Common myeloid progenitor, CD34-positive (primary cell): Measurements from ENCODE around the gene TENT4B.

Experiments used
- CTCF ChIA-PET: fragments of 350-600 bp; sonication (Branson Sonifier 250); formaldehyde crosslinking; loops from one replicate; lab custom pipeline; 2021; ENCODE audit warnings: antibody characterized with exemption; lab: Charles Lee
- POLR2A ChIA-PET: fragments of 350-600 bp; sonication (Branson Sonifier 250); formaldehyde crosslinking; loops from one replicate; lab custom pipeline; 2021; ENCODE audit warnings: antibody characterized with exemption; lab: Charles Lee
- DNase-seq, 3 donors: peaks; one replicate each; pipeline versions ENCODE4 v3.0.0 to v3.0.0-alpha.2; 2013
- H3K27ac ChIP-seq, 2 experiments: 1 replicate in 1 of 2; 2 replicates in 1 of 2; pipeline ENCODE4 v1.7.0; 2013; ENCODE audit warnings: inconsistent platforms in 2 of 2, low read length in 2 of 2, mild to moderate bottlenecking in 2 of 2, low read depth in 1 of 2, moderate library complexity in 1 of 2; ENCODE audit not compliant: severe bottlenecking in 2 of 2, insufficient read depth in 1 of 2, poor library complexity in 1 of 2
- H3K27me3 ChIP-seq, 5 experiments: replicated peaks in 2 of 5; 1 replicate in 3 of 5; 2 replicates in 2 of 5; pipeline versions ENCODE4 v1.6.1 to v1.7.0; 2013; ENCODE audit warnings: low read length in 4 of 5, mild to moderate bottlenecking in 2 of 5, moderate library complexity in 2 of 5, inconsistent platforms in 1 of 5; ENCODE audit not compliant: insufficient read depth in 5 of 5, control insufficient read depth in 4 of 5
- H3K36me3 ChIP-seq, 4 experiments: 1 replicate in 2 of 4; 2 replicates in 2 of 4; pipeline versions ENCODE4 v1.6.1 to v1.7.0; 2013; ENCODE audit warnings: low read length in 3 of 4, control low read depth in 1 of 4, mild to moderate bottlenecking in 1 of 4; ENCODE audit not compliant: control insufficient read depth in 4 of 4, insufficient read depth in 4 of 4
- H3K4me1 ChIP-seq, 4 experiments: 1 replicate in 3 of 4; 2 replicates in 1 of 4; pipeline versions ENCODE4 v1.6.1 to v1.7.1; 2013; ENCODE audit warnings: low read length in 3 of 4, mild to moderate bottlenecking in 3 of 4, control low read depth in 1 of 4, inconsistent platforms in 1 of 4, moderate library complexity in 1 of 4; ENCODE audit not compliant: control insufficient read depth in 4 of 4, insufficient read depth in 4 of 4; ENCODE audit errors: control extremely low read depth in 1 of 4
- H3K4me3 ChIP-seq, 7 experiments: 1 replicate in 4 of 7; 2 replicates in 3 of 7; pipeline versions ENCODE4 v1.5.1 to v1.7.0; 2013; ENCODE audit warnings: mild to moderate bottlenecking in 7 of 7, low read length in 6 of 7, moderate library complexity in 6 of 7, inconsistent platforms in 2 of 7, low read depth in 2 of 7, control low read depth in 1 of 7; ENCODE audit not compliant: insufficient read depth in 4 of 7, control insufficient read depth in 1 of 7; ENCODE audit errors: extremely low read depth in 1 of 7
- H3K9me3 ChIP-seq, 5 experiments: 1 replicate in 4 of 5; 2 replicates in 1 of 5; pipeline versions ENCODE4 v1.6.1 to v1.7.1; 2013; ENCODE audit warnings: low read length in 4 of 5, mild to moderate bottlenecking in 2 of 5, inconsistent platforms in 1 of 5, low read depth in 1 of 5, moderate library complexity in 1 of 5; ENCODE audit not compliant: control insufficient read depth in 4 of 5, insufficient read depth in 2 of 5; ENCODE audit errors: control extremely low read depth in 1 of 5
- WGBS: methylation state at CpG from one replicate; pipeline ENCODE4 v1.1.5; 2013; ENCODE audit not compliant: insufficient coverage; 5-methylcytosine and 5-hydroxymethylcytosine counted together

The TENT4B gene

GRCh38 chr16:50192386-50193050 lies 39.4 kb downstream of the TENT4B start:
- POLR2A ChIA-PET, result no interaction called here
- Histone ChIP-seq H3K4me3 (no peak overlapping the region), H3K9me3 (no peaks in the 10 kb centered on the region), H3K27me3 (no peaks in the 10 kb centered on the region), H3K4me1 (peaks cover 2 to 13% (median 9%) of the 10 kb centered on the region in 4 experiments), H3K36me3 (peaks cover 0 to 2% (median 0%) of the 10 kb centered on the region in 4 experiments), H3K27ac (no peak overlapping the region)
- 100% methylated on average over 2 of the region's 2 CpGs for WGBS
- CTCF ChIA-PET, result interaction anchor here (0.7 to 1.2 kb wide), 3 partner anchors 8 to 601 kb away, joined by 3 read pairs; no protein-coding TSS in a partner anchor
- DNase-seq, result no peak

GRCh38 chr16:50193594-50193993 lies 40.5 kb downstream of the TENT4B start:
- Histone ChIP-seq H3K27ac (no peak overlapping the region), H3K4me3 (no peak overlapping the region), H3K36me3 (peaks cover 0 to 2% (median 0%) of the 10 kb centered on the region in 4 experiments), H3K9me3 (no peaks in the 10 kb centered on the region), H3K4me1 (peaks cover 2 to 13% (median 9%) of the 10 kb centered on the region in 4 experiments), H3K27me3 (no peaks in the 10 kb centered on the region)
- no peak for DNase-seq
- 80% methylated on average over 5 of the region's 5 CpGs for WGBS
- POLR2A ChIA-PET, result no interaction called here
- CTCF ChIA-PET, result interaction anchor here (0.9 kb wide), 1 partner anchor 9 kb away, joined by 3 read pairs; no protein-coding TSS in a partner anchor

- H3K9me3 ChIP-seq, result no peaks in the 10 kb centered on the region
- ChIA-PET CTCF (interaction anchor here (1.0 to 6.1 kb wide), 4 partner anchors 12 to 128 kb away, joined by 3 to 46 read pairs (median 4); no protein-coding TSS in a partner anchor), POLR2A (no interaction called here)
- H3K4me1 ChIP-seq, result peaks cover 2 to 19% (median 12%) of the 10 kb centered on the region in 4 experiments
- H3K27me3 ChIP-seq, result no peaks in the 10 kb centered on the region
- DNase-seq, result no peak
- H3K27ac ChIP-seq, result no peak overlapping the region
- H3K4me3 ChIP-seq, result no peak overlapping the region
- WGBS, result 31% methylated on average over 2 of the region's 2 CpGs
- H3K36me3 ChIP-seq, result peaks cover 0 to 3% (median under 1%) of the 10 kb centered on the region in 4 experiments
These were observed 42.2 kb downstream of the TENT4B start for GRCh38 chr16:50195276-50195675.

- Histone ChIP-seq H3K36me3 (peaks cover 0 to 3% (median under 1%) of the 10 kb centered on the region in 4 experiments), H3K4me3 (no peak overlapping the region), H3K4me1 (peaks cover 2 to 19% (median 12%) of the 10 kb centered on the region in 4 experiments), H3K27ac (no peak overlapping the region), H3K27me3 (no peaks in the 10 kb centered on the region), H3K9me3 (no peaks in the 10 kb centered on the region)
- ChIA-PET POLR2A (no interaction called here), CTCF (interaction anchor here (1.0 to 6.1 kb wide), 5 partner anchors 12 to 128 kb away, joined by 3 to 46 read pairs (median 4); no protein-coding TSS in a partner anchor)
- no peak for DNase-seq
- WGBS, result no CpG with 5 or more reads among the region's 1 CpG
These were observed 42.6 kb downstream of the TENT4B start for GRCh38 chr16:50195756-50196155.

- H3K27me3 ChIP-seq, result no peaks in the 10 kb centered on the region
- no peak overlapping the region for H3K4me3 ChIP-seq
- no peak overlapping the region for H3K27ac ChIP-seq
- POLR2A ChIA-PET, result no interaction called here
- WGBS, result 81% methylated on average over 6 of the region's 7 CpGs
- no peaks in the 10 kb centered on the region for H3K9me3 ChIP-seq
- H3K4me1 ChIP-seq, result peaks cover 2 to 19% (median 13%) of the 10 kb centered on the region in 4 experiments
- peaks cover 0 to 3% (median under 1%) of the 10 kb centered on the region in 4 experiments for H3K36me3 ChIP-seq
- CTCF ChIA-PET, result interaction anchor here (0.9 to 6.1 kb wide), 6 partner anchors 10 to 172 kb away, joined by 3 to 46 read pairs (median 4); partner anchors contain the start of gene CNEP1R1
- no peak for DNase-seq
These were observed 44.5 kb downstream of the TENT4B start for GRCh38 chr16:50197582-50197981.

GRCh38 chr16:50198802-50199403 lies 45.8 kb downstream of the TENT4B start:
- Histone ChIP-seq H3K27me3 (no peaks in the 10 kb centered on the region), H3K36me3 (peaks cover 0 to 3% (median 0%) of the 10 kb centered on the region in 4 experiments), H3K9me3 (no peaks in the 10 kb centered on the region), H3K4me3 (no peak overlapping the region), H3K4me1 (peaks cover 2 to 19% (median 13%) of the 10 kb centered on the region in 4 experiments), H3K27ac (no peak overlapping the region)
- DNase-seq, result no peak
- 33% methylated on average over 3 of the region's 4 CpGs for WGBS
- ChIA-PET POLR2A (no interaction called here), CTCF (interaction anchor here (0.6 to 6.1 kb wide), 2 partner anchors 12 to 176 kb away, joined by 3 to 46 read pairs; no protein-coding TSS in a partner anchor)
